GM19193 (cell line): ENCODE results near the gene CLASP1.

Source experiments
- POLR2A ChIP-seq: IDR thresholded peaks from 4 replicates; pipeline ENCODE4 v1.6.1; 2011; ENCODE audit not compliant: insufficient read depth, insufficient read length; ENCODE audit errors: extremely low read depth

The CLASP1 gene

GRCh38 chr2:121547646-121548045 is 101.6 kb downstream of the CLASP1 start:
- TF ChIP-seq POLR2A: no peak

GRCh38 chr2:121545913-121546312 is 103.3 kb downstream of the CLASP1 start:
- no peak for TF ChIP-seq POLR2A

DNA sequence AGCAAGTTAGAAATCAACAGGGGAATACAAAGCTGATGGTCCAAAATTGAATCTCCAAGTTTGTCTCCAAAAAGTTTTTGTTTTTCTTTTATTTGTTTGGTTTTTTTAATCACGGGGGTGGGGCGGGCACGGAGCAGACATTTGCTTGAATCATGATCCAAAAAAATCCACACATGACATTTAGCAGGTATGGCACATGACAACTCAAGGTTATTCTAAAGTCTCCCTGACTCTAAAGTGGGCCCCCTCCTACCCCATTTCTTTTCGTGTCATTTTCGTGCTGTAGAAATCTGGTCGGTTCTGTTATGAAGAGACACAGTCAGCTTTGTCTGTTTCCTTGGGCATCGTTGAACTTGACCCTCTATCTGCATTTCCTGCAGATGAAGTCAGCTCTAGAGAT is 104.0 kb downstream of the CLASP1 start:
- no peak for TF ChIP-seq POLR2A

GRCh38 chr2:121541495-121541894 is 107.8 kb downstream of the CLASP1 start:
- no peak for TF ChIP-seq POLR2A

DNA sequence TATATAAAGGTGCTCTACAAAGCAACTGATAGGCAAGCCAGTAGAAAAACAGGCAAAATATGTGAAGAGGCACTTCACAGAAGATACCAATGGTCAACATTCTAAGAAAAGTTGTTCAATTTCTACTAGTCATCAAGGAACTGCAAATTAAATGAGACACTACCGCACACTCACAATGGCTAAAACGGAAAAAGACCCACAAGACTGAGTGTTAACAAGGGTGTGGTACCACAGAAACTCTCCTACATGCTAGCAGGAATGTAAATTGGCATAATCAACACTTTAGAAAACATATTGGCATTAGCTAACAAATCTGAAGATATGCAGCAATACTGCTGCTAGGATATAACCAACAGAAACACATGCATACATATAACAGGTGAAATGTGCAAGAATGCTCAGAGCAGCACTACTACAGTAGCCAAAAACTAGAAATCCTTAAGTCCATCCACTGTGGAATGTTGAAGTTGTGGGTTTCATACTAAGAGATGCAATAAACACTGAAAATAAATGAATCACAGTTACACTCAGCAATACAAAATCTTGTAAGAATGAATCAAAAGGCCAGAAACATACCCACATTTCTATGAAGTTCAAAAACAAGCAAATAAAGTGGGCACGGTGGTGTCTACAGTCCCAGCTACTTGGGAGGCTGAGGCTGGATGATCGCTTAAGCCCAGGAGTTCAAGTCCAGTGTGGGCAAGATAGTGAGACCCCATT is 109.4 kb downstream of the CLASP1 start:
- no peak for TF ChIP-seq POLR2A

GRCh38 chr2:121536850-121537557 is 112.3 kb downstream of the CLASP1 start:
- no peak for TF ChIP-seq POLR2A

DNA sequence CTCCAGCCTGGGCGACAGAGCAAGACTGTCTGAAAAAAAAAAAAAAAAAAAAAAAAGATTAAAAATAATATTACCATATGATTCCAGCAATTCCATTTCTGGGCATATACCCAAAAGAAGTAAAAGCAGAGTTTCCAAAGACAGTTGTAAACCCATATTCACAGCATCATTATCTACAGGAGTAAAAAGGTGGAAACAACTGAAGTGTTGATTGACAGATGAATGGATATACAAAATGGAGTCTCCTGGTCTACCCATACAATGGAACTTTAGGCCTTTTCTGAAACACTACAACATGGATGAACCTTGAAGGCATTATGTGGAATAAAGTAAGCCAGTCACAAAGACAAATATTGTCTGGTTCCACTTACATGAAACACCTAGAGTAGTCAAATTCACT is 112.9 kb downstream of the CLASP1 start:
- TF ChIP-seq POLR2A: no peak

GRCh38 chr2:121534007-121534406 is 115.3 kb downstream of the CLASP1 start:
- TF ChIP-seq POLR2A: no peak

- TF ChIP-seq POLR2A: no peak
These were observed 116.4 kb downstream of the CLASP1 start for GRCh38 chr2:121532894-121533293.

- TF ChIP-seq POLR2A: no peak
These were observed 116.9 kb downstream of the CLASP1 start for GRCh38 chr2:121532347-121532766.

- TF ChIP-seq POLR2A: no peak
These were observed 119.0 kb downstream of the CLASP1 start for GRCh38 chr2:121530212-121530705.

DNA sequence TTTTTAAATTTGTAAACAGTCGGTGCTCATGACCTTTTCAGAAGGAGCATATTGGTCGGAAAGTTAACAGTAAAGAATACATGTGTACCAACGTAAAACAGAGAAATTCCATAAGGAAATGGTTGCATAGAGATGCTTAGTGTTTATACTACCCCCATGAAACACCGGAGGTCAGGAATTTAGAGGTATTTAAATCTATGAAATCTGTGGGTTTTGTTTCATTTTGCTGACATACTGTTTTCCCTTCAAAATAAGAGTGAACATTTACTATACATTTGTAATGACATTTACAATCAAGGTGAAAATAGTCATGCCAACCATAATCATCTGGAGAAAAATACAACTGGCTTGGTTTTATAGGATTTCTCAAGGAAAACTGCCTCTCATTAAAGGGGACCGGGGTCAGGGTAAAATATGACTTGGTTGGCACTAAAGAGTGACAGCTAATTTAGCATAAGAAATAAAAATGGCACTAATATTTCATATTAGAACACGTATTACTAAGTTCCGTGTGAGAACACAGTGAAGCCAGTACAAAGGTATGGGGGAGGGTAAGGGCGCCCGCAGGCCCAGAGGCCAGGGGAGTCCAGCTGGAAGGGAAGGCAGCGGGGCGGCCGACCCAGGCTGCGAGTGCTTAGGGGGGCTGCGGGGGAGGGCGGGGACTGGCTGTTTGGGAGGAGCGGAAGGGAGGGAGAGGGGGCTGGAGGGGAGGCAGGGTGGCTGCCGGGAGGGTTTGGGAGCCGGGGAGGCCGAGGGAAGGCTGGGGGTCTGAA is 119.6 kb downstream of the CLASP1 start:
- TF ChIP-seq POLR2A: no peak

DNA sequence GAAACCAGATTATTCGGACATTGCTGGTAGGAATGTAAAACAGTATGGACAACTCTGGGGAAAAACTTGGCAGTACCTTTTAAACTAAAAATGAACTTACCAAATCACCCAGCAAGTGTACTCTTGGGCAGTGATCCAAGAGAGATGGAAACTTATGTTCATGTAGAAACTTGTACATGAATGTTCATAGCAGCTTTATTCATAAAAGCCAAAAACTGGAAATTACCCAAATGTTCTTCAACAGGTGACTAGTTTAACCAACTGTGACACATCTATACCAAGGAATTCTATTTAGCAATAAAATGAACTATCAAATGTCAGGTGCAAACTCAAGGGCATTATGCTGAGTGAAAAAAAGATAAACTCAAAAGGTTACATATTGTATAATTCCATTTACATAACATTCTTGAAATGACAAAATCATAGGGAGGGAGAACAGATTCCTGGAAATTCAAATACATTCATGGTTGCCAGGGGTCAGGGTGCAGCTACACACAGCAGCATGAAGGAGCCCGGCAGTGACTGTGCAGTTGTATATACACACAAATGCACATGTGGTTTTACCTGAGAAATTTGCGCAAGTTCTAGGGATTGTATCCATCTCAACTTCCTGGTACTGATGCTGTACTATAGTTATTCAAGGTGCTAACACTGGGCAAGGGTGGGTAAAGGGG is 122.1 kb downstream of the CLASP1 start:
- TF ChIP-seq POLR2A: no peak

GRCh38 chr2:121524685-121525425 is 124.4 kb downstream of the CLASP1 start:
- TF ChIP-seq POLR2A: no peak
